Measurements from ENCODE around the gene TEN1. TPM values are rescaled to one million over a fixed set of nuclear protein-coding genes. Genes with fewer than 3 reads are reported as not detected.

The TEN1 gene
- total and polyA plus RNA-seq, 9 of the 15 experiments (the other 6 are each of a cell fraction or from before 2014, with no cell fraction given): 1.3 to 25.7 (median 10.1) TPM

DNA sequence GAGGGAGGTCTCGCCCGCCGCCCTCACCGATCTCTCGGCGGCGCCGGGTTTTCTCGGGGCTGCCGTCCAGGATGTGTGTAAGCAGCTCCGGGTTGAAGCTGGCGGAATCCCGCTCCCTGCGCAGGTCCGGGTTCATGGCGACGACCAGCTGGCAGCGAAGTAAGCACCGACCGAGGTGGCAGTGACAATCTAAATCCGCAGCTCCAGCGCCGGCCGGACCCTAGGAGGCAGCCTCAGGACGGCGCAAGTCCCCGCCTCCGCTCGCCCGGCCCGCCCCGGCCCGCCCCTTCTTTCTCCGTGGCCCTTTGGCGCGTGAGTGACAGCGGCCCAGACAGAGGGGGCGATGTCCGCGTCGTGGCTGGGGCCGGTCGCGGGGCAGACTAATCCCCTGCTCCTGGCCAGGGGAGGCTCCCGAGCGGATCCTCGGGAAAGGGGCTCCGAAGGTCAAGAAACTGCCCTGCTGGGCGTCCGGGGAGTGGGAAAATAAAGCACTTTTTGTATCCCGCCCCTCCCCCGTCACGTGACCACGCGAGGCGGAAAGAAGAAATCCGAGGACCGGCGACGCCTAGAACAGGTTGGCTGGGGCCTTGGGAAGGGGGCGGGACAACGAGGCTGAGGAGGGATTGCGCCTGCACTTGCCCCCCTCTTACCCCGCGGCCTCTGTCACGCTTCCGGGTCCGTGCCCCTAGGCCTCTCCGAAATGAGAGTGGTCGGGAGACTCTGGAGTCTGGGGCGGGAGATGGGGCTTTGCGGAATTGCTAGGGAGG, at the start of gene TEN1, which contains the start of gene ACOX1 (continued):
- TF ChIP-seq E2F6 (IDR thresholded peaks at IDR 0.05; ENCODE audit: borderline replicate concordance in 1 of 2, extremely low read depth in 1 of 2, insufficient read depth in 1 of 2, insufficient read length in 1 of 2, low read depth in 1 of 2, low read length in 1 of 2, poor library complexity in 1 of 2, severe bottlenecking in 1 of 2): peak in 1 of 2 experiments; percentile 60
- TF ChIP-seq HDAC2 (IDR thresholded peaks at IDR 0.05): peak; percentile 16; the same call in 1 of the 2 replicates
- TF ChIP-seq RB1 (IDR thresholded peaks at IDR 0.05; ENCODE audit: low read depth): peak; percentile 37; the same call in 1 of the 2 replicates
- TF ChIP-seq CREB3L1 (IDR thresholded peaks at IDR 0.05; ENCODE audit: borderline replicate concordance, low read depth): peak; percentile 64; the same call in 1 of the 2 replicates
- TF ChIP-seq, protein P1, sequence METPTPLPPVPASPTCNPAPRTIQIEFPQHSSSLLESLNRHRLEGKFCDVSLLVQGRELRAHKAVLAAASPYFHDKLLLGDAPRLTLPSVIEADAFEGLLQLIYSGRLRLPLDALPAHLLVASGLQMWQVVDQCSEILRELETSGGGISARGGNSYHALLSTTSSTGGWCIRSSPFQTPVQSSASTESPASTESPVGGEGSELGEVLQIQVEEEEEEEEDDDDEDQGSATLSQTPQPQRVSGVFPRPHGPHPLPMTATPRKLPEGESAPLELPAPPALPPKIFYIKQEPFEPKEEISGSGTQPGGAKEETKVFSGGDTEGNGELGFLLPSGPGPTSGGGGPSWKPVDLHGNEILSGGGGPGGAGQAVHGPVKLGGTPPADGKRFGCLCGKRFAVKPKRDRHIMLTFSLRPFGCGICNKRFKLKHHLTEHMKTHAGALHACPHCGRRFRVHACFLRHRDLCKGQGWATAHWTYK (CRISPR knock-in tag; IDR thresholded peaks at IDR 0.05): no peak; the same call in 1 of the 2 replicates
- TF ChIP-seq, protein P2, sequence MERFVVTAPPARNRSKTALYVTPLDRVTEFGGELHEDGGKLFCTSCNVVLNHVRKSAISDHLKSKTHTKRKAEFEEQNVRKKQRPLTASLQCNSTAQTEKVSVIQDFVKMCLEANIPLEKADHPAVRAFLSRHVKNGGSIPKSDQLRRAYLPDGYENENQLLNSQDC (CRISPR knock-in tag; IDR thresholded peaks at IDR 0.05): no peak
- TF ChIP-seq, protein P3, sequence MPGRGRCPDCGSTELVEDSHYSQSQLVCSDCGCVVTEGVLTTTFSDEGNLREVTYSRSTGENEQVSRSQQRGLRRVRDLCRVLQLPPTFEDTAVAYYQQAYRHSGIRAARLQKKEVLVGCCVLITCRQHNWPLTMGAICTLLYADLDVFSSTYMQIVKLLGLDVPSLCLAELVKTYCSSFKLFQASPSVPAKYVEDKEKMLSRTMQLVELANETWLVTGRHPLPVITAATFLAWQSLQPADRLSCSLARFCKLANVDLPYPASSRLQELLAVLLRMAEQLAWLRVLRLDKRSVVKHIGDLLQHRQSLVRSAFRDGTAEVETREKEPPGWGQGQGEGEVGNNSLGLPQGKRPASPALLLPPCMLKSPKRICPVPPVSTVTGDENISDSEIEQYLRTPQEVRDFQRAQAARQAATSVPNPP (IDR thresholded peaks at IDR 0.05; ENCODE audit: borderline replicate concordance, insufficient read depth, insufficient read length): no peak
- TF ChIP-seq GATAD2B (IDR thresholded peaks at IDR 0.05; ENCODE audit: borderline replicate concordance): no peak
- TF ChIP-seq ZC3H11A (IDR thresholded peaks at IDR 0.05; ENCODE audit: low read depth, low read length): no peak
